Measurements from ENCODE around the gene VSIG10. TPM values are rescaled to one million over a fixed set of nuclear protein-coding genes. Genes with fewer than 3 reads are reported as not detected.

The VSIG10 gene
- total RNA-seq, 6 experiments from 2014 or later: 13.1 to 31.3 (median 20.1) TPM

GRCh38 chr12:118020036-118020435 is 83.8 kb downstream of the VSIG10 start:
- 100% methylated on average over 1 of the region's 1 CpG for WGBS (ENCODE audit: insufficient coverage, low coverage, low lambda C conversion rate, missing lambda C conversion rate)
- H3K4me1 ChIP-seq: peaks cover 0 to 13% (median 4%) of the 10 kb centered on the region in 4 donors
- H3K27me3 ChIP-seq: no peaks in the 10 kb centered on the region
- no peak for DNase-seq
- no peak for TF ChIP-seq POLR2A (IDR thresholded peaks at IDR 0.05)
- no peak for TF ChIP-seq CTCF (IDR thresholded peaks at IDR 0.05)
- H3K4me3 ChIP-seq: no peak overlapping the region
- ATAC-seq: no peak
- no peak overlapping the region for H3K27ac ChIP-seq
- no peaks in the 10 kb centered on the region for H3K9me3 ChIP-seq
- H3K36me3 ChIP-seq: peaks cover 0 to 38% (median 9%) of the 10 kb centered on the region in 4 donors
- intact Hi-C loops (cut with DNase I): loop anchor here in 1 of 2 donors (10.0 kb wide), 1 partner anchor 155 kb away; no protein-coding TSS in a partner anchor

GRCh38 chr12:118017926-118018325 is 85.9 kb downstream of the VSIG10 start:
- H3K27me3 ChIP-seq: no peaks in the 10 kb centered on the region
- DNase-seq: no peak
- H3K27ac ChIP-seq: no peak overlapping the region
- H3K4me1 ChIP-seq: peaks cover 0 to 16% (median 4%) of the 10 kb centered on the region in 4 donors
- H3K36me3 ChIP-seq: peaks cover 0 to 33% (median 9%) of the 10 kb centered on the region in 4 donors
- TF ChIP-seq CTCF (IDR thresholded peaks at IDR 0.05): no peak
- TF ChIP-seq POLR2A (IDR thresholded peaks at IDR 0.05): no peak
- ATAC-seq: no peak
- intact Hi-C loops (cut with DNase I): no loop called here
- no peaks in the 10 kb centered on the region for H3K9me3 ChIP-seq
- H3K4me3 ChIP-seq: no peak overlapping the region

GRCh38 chr12:118016424-118017264 is 87.2 kb downstream of the VSIG10 start, which contains the start of gene RFC5:
RFC5 (plus strand) TSS chr12:118016703; CDS start chr12:118016828, 125 bp downstream.
- WGBS (ENCODE audit: insufficient coverage, low coverage, low lambda C conversion rate, missing lambda C conversion rate): under 1% methylated on average over 21 of the region's 61 CpGs
- intact Hi-C loops (cut with DNase I): no loop called here
- TF ChIP-seq CTCF (IDR thresholded peaks at IDR 0.05) (no peak), POLR2A (IDR thresholded peaks at IDR 0.05) (peak; percentile 75)
- H3K27ac ChIP-seq: peak within 1 kb of the TSS; percentile 80 to 97 (median 94)
- no peaks in the 10 kb centered on the region for H3K27me3 ChIP-seq
- H3K36me3 ChIP-seq: peaks cover 0 to 25% (median 4%) of the 10 kb centered on the region in 4 donors
- peak; percentile 98 to 99 (median 98) for ATAC-seq
- peaks cover 0 to 16% (median 4%) of the 10 kb centered on the region in 4 donors for H3K4me1 ChIP-seq
- H3K4me3 ChIP-seq: peak within 1 kb of the TSS; percentile 80 to 87 (median 84)
- DNase-seq: peak; percentile 99
- H3K9me3 ChIP-seq: no peaks in the 10 kb centered on the region

GRCh38 chr12:118015944-118016343 is 87.9 kb downstream of the VSIG10 start:
- Histone ChIP-seq H3K4me1 (peaks cover 0 to 16% (median 4%) of the 10 kb centered on the region in 4 donors), H3K4me3 (peak overlapping the region; percentile 80 to 87 (median 84)), H3K36me3 (peaks cover 0 to 18% (median 2%) of the 10 kb centered on the region in 4 donors), H3K27me3 (no peaks in the 10 kb centered on the region), H3K27ac (peak overlapping the region; percentile 80 to 97 (median 94)), H3K9me3 (no peaks in the 10 kb centered on the region)
- no peak for DNase-seq
- WGBS (ENCODE audit: insufficient coverage, low coverage, low lambda C conversion rate, missing lambda C conversion rate): 6% methylated on average over 9 of the region's 9 CpGs
- TF ChIP-seq CTCF (IDR thresholded peaks at IDR 0.05) (no peak), POLR2A (IDR thresholded peaks at IDR 0.05) (no peak)
- ATAC-seq: peak; percentile 66 to 81 (median 76)
- intact Hi-C loops (cut with DNase I): no loop called here

Data from right lobe of liver (tissue), 6 donors.